Measurements from ENCODE around the gene MBP. TPM values are rescaled to one million over a fixed set of nuclear protein-coding genes. Genes with fewer than 3 reads are reported as not detected.
"Not testable (repeated sequence)": the region's sequence is repeated elsewhere in the genome, so short reads cannot be mapped to it uniquely, and the experiment has no call there.

The MBP gene
- polyA plus RNA-seq, 4 donors, result 19.6 to 25.1 (median 20.5) TPM

DNA sequence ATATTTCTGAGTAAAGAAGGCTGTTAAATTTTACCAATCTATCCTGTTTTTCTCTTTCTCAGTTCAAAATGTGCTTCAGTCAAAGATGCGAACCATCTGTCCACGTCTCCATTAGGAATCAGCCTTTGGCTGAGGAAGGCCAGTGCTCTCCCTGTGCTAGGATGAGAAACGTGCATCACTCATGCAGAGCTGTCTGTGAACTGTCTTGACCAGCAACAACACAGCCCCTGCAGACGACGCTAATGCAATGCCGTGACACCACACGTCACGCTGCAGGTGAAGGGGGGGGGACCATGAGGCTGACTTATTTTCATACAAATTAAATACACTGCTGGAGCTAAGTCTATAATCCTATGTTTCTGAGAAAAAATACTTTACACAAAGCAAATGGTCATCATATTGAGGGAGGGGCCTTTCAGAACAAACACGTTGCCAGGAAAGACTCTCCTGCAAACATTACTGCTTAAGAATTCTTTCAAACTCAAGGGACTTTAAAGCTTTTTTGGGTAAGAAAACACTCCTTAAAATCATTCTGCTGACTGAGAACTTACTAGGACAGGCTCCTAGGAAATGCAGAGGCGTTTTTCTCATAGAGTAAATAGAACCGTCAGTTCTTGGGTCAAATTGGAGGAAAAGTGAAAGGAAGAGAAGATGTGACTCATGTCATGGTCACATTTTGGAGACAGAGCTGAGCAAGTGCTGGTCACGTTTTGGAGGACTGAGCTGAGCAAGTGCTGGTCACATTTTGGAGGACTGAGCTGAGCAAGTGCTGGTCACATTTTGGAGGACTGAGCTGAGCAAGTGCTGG lies 97.0 kb downstream of the MBP start:
- no peak for DNase-seq (ENCODE audit: low read depth in 4 of 4, low spot score in 3 of 4)

DNA sequence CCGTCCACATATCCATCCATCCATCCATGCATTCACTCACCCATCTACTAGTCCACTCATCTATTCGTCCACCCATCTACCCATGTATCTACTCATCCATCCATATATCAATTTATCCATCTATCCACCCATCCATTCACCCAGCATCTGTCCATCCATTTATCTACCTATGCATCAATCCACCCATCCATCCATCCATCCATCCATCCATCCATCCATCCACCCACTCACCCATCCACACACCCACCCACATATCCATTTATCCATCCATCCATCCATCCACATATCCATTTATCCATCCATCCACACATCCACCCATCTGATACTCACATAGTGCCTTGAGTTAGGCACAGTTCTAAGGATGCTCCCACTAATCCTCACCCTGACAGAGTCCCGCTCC lies 99.0 kb downstream of the MBP start:
- DNase-seq (ENCODE audit: low read depth in 4 of 4, low spot score in 3 of 4), result no peak

- no peak for DNase-seq (ENCODE audit: low read depth in 4 of 4, low spot score in 3 of 4)
These were observed 100.3 kb downstream of the MBP start for GRCh38 chr18:77032181-77032701.

DNA sequence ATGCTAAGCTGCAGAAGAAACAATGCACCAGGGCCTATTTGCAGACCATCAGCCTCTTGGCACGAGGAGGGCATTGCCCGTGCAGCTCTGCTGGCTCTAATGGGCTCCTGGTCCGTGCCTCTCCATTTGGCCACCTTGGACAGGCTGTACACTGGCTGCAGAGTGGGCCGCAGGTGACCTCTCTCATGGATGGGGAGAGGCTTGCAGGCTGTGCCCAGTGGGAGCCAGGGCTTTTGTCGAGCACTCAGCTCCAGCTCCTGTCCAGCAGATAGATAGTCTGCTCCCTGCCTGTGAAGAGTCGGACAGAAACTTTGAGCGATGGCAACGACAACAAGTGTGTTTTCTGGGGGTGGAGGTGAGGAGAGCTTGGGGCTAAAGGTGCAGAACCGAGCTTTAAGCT lies 100.9 kb downstream of the MBP start:
- no peak for DNase-seq (ENCODE audit: low read depth in 4 of 4, low spot score in 3 of 4)

GRCh38 chr18:77030201-77030600 lies 102.4 kb downstream of the MBP start:
- DNase-seq (ENCODE audit: low read depth in 4 of 4, low spot score in 3 of 4), result no peak

DNA sequence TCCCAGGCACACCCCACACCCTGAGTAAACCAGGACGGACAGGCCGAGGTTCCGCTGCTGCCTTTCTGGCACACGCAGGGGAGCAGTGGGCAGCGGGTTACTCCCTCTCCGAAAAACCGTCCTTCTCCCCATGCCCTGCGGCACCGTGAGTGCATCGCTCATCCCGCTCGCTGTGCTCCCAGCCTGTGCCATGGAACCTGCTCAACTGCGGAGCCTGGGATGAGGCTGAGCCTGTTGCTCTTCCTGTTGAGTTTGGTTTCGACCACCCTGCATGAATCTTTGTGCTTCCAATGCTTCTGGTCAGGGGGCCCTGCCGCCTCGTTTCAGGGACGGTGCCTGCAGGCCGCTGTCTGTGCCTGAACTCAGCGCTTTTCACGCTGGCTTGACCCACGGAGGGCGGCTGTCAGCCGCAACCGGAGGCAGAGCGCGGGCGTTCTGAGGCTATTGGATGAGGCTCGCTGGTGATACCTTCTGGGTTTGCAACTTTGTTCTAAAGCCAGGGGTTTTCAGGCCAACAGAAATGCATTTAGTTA lies 106.7 kb downstream of the MBP start:
- DNase-seq (ENCODE audit: low read depth in 4 of 4, low spot score in 3 of 4), result no peak

- no peak for DNase-seq (ENCODE audit: low read depth in 4 of 4, low spot score in 3 of 4)
These were observed 107.5 kb downstream of the MBP start for GRCh38 chr18:77025123-77025522.

- DNase-seq (ENCODE audit: low read depth in 4 of 4, low spot score in 3 of 4), result no peak
These were observed 108.1 kb downstream of the MBP start for GRCh38 chr18:77024476-77024875.

DNA sequence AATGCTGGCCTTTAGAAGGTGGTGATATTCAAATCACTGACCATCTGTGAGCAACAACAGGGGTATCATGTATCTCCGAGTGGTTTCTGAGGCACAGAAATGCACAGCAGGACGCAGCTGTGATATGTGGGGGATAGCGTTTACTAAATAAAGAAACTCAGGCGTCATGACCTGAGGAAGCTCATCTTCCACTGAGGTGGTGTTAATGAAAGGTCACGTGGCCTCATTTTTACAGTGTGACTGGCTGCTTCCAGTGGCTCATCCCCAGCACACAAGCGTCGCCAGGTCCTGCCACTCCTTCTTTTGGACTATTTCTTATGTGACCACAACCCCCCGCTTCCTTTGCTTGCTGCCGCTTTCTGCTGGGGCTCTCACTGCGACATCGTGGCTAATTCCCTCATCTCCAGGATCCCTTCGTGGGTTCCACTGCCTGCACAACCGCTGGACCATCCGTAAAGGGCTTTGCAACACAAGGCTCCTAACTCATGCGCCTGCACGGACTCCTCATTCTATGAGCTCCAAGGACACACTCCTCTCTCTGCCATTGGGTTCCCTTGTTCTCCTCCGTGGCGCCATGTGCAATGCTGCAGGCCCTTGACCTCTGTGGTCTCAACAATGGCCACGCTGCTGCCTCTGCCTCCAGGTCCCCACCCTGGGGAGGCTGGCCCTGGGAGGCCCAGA lies 109.3 kb downstream of the MBP start:
- DNase-seq (ENCODE audit: low read depth in 4 of 4, low spot score in 3 of 4), result no peak

GRCh38 chr18:77022556-77022955 lies 110.0 kb downstream of the MBP start:
- no peak for DNase-seq (ENCODE audit: low read depth in 4 of 4, low spot score in 3 of 4)

GRCh38 chr18:77022116-77022515 lies 110.5 kb downstream of the MBP start:
- no peak for DNase-seq (ENCODE audit: low read depth in 4 of 4, low spot score in 3 of 4)

DNA sequence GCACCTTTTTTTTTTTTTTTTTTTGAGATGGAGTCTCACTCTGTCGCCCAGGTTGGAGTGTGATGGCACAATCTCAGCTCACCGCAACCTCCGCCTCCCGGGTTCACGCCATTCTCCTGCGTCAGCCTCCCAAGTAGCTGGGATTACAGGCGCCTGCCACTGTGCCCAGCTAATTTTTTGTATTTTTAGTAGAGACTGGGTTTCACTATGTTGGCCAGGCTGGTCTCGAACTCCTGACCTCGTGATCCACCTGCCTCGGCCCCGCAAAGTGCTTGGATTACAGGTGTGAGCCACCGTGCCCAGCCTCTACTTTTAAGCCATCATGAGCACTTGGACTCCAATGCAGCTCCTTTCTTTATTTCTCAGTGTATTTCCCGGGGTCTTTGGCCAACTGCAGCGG lies 111.1 kb downstream of the MBP start:
- not testable (repeated sequence) for DNase-seq (ENCODE audit: low read depth in 4 of 4, low spot score in 3 of 4)

DNA sequence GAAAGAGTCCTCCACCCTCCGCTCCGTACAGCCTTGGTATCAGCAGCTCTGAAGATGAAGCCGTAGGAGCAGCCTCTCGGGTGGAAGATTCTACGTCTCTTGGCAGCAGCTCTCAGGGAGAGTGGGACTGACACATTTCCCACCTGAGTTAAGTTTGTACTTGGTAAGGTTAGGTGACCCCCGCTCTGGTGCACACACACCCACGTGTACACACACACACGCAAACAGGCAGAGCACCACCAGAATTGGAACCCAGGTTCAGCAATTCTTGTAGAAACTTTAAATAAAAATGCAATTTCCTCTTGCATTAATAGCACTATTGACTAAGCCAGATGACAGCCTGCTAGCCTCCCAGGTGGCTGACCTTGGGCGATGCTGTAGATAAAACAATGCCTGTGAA lies 111.5 kb downstream of the MBP start:
- DNase-seq (ENCODE audit: low read depth in 4 of 4, low spot score in 3 of 4), result no peak

DNA sequence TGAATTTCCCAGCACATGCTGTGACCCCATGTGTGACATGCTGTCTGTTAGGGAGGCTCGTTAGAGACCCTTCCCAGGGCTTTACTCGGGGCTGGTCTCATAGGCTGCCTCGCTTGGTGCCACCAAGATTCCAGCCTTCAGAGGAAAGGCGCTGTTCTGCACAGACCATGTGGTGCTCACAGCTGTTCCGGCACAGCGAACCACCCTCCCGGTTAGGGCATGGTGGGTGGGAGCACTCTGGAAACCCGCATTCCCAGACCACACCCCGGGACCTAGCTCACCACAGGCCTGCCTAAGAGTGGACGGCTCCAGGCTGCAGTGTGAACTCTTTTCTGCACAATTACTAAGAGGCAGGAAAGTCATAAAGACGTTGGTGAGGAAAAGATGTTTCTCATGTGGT lies 112.0 kb downstream of the MBP start:
- DNase-seq (ENCODE audit: low read depth in 4 of 4, low spot score in 3 of 4), result no peak

GRCh38 chr18:77019641-77020040 lies 112.9 kb downstream of the MBP start:
- no peak for DNase-seq (ENCODE audit: low read depth in 4 of 4, low spot score in 3 of 4)

DNA sequence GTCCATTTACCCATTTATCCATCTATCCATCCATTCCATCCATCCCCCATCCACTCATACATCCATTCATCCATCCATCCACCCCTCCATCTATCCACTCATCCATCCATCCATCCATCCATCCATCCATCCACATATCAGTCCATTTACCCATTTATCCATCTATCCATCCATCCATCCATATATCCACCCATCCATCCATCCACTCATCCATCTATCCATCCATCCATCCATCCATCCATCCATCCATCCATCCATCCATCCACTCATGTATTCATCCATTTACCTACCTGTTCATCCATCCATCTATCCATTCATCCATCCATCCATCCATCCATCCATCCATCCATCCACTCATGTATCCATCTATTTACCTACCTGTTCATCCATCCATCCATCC lies 113.9 kb downstream of the MBP start:
- DNase-seq (ENCODE audit: low read depth in 4 of 4, low spot score in 3 of 4), result not testable (repeated sequence)

GRCh38 chr18:77017355-77017754 lies 115.2 kb downstream of the MBP start:
- no peak for DNase-seq (ENCODE audit: low read depth in 4 of 4, low spot score in 3 of 4)

- no peak for DNase-seq (ENCODE audit: low read depth in 4 of 4, low spot score in 3 of 4)
These were observed 115.6 kb downstream of the MBP start for GRCh38 chr18:77016936-77017335.

- no peak for DNase-seq (ENCODE audit: low read depth in 4 of 4, low spot score in 3 of 4)
These were observed 116.5 kb downstream of the MBP start for GRCh38 chr18:77015771-77016710.

- DNase-seq (ENCODE audit: low read depth in 4 of 4, low spot score in 3 of 4), result no peak
These were observed 117.4 kb downstream of the MBP start for GRCh38 chr18:77015169-77015568.

DNA sequence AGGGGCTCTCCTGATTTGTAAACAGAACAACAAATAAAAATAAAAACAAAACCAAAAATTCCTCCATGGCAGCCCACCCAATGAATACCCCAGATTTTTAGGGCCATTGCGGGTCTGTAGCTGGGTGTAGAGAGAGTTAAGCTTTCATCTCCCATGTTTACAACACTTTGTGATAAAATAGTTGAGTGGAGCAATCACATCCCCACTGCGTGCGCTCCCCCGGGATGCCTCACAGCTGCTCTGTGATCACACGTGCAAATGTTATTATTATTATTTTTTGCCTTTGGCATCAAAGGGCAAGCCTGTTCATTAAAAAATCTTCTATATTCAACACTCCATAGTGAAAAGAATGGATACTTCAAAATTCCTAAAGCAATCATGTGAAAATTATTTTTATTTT lies 118.0 kb downstream of the MBP start:
- no peak for DNase-seq (ENCODE audit: low read depth in 4 of 4, low spot score in 3 of 4)
